NCI-H1930 (cell line): ENCODE results near the gene SPAG6.

Source experiments
- DNase-seq, 2 experiments: peaks; one replicate each; lab custom pipeline; 2025; lab: John Stamatoyannopoulos, UW

Gene SPAG6

DNA sequence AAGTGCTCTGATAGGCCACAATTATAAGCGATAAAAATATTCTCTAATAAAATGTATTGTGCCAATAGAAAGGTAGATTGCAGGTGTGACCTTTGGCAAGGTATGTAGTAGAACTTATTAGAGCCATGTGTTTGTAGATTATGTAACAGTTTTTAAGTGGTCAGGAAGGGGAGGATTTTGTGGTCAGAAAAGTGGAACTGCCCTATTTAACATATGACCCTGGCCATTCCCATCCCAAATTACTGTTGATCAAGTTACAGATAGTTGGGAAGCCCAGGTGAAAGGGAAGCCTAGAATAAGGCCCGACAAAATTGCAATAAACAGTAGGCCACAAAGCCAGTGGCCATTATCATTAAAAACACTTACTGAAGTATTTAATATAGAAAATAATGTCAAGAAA, 89.2 kb downstream of the SPAG6 start:
- no peak for DNase-seq

DNA sequence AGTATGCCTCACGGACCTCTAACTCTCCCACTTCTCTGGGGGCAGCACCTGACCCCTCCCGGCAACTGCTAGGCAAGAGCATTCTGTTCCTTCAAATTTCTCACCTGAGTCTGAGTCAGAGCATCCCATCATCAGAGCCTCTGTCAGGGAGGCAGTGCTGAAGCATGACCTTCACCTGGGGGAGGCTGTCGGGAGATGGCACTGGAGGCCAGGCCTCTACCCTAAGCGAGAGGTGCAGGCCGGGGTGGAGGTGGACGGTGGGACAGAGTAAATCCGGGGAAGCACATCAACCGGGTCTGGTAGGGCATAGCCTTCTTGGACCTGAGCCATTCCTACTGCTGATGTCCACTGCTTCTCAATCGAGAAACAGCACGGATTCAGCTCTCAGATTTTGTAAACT, 90.4 kb downstream of the SPAG6 start:
- DNase-seq: no peak

DNA sequence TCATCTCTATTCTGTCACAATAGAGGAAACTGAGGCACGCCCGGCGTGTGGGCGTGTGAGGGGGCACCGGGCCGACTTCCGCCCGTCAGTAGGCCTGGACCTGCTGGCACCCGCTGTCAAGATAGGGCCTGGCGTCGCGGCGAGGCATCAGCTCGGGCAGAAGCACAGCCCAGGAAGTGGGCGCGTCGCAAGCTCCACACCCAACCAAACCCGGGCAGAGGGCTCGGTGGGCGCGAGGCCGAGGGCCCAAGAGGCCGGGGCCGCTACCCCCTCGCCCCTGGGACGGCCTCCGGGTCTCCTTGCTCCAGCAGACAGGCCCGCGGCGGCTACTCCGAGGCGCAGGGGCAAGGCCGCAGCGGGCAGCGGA, 91.2 kb downstream of the SPAG6 start:
- no peak for DNase-seq

DNA sequence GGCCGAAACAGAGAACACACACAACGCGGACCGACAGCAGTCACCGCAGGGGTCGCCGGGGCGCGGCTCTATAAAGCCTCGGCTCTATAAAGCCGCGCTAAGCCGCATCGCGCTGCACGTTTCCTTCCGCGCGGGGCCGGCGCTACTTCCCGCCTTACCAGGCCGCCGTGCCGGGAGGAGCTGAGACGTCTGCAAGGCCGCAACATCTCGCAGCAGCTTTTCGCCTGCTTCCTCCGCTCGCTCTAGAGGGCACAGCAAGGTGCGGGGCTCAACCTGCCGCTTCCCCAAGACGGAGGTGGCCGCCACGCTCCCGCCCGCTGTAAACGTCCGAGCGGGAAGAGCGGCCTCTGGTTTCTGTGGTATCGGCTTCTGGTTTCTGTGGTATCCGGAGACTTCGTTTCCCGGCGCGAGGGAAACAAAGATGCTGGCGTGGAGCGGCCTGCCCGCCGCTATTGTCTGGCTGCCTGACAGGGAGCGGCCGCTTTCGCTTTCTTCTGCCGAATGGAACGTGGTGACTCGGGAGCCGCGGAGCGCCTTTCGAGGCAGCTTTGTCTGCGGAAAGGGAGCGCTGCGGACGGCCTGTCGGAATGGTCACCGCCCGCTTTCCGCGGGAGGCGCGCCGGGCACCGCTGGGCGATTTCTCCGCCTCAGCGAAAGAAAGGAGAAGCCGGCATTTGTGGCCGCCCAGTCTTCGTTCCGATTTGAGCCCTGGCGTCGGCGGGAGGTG, 91.8 kb downstream of the SPAG6 start:
- peak; percentile 11 to 55 for DNase-seq

DNA sequence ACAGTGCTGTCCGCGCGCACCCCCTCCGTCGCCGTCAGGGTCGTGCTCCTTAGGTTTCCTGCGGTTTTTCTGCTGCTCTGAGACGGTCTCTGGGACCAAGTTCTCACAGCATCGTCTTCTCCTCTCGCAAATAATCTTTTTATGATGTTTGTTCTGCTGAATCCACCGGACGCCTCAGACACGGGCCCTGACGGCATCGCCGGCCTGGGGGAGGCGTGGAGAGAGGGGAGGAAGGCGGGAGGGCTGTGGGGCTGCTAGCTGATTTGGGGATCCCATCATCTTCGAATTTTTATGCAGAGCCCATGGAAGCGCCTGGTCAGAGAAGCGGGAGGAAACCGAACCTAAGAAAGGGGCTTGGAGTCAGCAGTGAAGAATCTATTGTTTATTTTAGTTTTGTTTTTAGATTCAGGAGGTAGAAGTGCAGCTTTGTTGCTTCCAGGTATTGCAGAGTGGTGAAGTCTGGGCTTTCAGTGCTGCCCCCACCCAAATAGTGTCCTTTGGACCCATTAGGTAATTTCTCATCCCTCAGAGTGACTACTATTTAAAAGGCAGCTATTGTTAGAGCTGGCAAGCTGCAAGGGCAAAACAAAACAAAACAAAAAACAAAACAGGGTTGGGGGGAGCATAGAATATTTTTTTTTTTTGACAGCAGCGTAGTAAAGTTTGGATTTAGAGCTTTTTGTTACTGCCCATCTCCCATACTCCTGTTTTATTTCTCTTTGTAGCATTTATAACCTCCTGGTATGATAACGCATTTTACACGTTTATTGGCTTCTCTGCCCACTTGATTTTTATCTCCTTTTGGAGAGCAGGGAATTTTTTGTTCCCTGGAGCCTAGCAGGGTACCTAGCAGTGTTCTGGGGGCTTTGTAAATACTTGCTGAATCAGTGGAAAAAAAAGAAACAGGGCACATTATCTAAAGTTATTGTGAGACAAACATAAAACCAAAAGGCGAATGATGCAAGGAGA, 92.6 kb downstream of the SPAG6 start:
- no peak for DNase-seq

DNA sequence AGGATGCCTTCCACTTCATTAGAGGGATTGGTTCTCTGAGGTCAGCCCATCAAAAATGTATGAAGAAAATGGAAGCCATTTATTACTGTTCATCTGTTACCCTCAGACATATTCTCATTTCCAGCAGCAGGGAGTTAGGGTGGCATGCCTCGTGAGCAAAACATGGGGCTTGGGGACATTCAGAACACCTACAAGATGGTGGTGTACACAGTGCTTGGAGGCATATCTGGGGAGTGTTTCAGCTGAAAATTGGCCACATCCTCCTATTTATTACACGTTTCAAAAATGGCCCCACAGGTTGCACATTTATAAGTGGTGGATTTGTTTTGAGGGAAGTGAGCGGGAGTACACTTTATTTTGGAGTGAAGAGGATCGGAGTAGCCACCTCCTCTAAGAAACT, 93.4 kb downstream of the SPAG6 start:
- no peak for DNase-seq

DNA sequence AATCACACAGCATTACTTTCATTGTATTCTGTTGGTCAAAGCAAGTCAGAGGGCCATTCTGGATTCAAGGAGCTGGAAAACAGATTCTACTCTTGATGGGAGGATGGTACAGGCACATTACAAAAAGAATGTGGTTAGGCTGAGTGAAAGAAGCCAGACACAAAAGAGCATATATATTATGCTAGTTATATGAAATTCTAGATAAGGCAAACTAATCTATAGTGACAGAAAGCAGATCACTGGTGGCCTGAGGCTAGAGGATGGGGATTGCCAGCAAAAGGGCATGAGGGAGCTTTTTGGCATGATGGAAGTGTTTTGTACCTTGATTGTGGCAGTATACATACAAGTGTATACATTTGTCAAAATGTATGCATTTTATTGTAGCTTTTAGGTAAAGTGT, 96.8 kb downstream of the SPAG6 start:
- DNase-seq: no peak

DNA sequence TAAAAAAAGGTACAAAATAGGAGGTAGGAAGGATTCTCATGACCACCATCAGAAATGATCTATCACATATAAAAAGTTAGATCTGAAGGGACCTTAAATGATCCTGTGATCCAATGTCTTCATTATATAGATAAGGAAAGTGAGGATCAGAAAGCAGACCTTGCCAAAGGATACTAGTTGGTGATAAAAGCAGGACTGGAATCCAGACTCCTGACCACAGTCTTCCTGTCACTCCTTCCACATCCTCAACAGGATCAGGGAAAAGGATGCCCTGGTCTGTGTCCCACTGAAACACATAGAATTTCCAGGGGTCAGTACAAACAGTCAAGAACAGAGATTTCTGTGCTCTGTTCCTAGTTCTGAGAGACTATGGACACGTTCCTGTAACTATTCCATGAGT, 97.2 kb downstream of the SPAG6 start:
- DNase-seq: no peak

DNA sequence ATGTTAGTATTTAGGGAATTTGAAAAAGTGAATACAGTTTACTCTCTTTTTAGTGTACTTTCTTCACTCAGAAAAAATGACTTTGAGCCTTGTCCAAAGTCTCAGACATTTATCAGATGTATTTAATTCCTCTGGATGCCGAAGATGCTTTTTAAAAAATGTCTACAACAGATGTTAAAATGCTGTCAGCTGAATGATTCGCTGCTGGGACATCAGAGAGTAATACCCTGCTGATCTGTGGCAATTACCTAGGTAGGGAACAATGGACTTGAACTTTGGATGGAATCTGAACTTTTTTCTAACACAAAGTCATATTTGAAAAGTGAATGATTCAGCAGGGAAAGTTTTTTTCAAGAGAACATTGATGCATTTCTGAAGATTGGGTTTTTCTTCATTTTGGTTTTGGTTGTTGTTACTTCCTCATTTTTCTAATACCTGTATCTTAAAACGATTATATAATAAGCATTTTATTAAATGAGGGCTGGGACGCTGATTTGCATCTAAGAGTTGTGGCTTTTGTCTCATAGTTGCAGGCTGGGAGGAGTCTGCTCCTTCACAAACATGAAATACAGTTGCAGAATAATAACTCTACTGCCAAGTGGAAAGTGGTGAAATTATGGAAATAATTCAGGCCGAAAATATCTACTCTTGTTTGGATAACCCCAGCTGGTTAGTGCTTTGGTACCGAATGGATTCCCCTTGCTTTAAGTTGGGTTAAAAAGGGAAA, 98.0 kb downstream of the SPAG6 start:
- no peak for DNase-seq

DNA sequence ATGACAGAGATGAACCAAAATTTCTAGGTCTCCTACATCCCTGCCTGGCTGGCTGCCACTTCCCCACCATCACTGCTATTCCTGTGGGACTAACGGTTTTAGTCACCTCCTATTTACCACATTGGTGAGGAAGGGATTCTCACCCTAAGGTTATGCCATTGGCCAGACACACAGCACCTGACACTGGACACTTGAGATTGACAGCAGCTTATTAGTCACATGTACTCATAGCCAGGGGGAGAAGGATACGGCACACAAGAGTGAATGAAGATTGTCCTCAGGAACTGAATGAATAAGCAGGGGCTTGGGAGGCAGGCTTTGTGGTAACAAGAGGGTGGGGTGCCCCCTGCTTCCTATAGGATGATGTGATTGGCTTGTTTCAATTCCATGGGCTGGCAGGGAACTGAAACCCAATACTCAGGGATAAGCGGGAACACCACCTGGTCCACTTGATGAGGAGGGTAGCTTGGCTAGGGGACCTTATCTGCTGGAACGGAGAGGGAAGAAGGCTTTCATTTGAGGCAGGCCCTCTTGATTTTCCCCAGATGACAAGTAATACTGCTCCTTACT, 99.0 kb downstream of the SPAG6 start:
- no peak for DNase-seq

DNA sequence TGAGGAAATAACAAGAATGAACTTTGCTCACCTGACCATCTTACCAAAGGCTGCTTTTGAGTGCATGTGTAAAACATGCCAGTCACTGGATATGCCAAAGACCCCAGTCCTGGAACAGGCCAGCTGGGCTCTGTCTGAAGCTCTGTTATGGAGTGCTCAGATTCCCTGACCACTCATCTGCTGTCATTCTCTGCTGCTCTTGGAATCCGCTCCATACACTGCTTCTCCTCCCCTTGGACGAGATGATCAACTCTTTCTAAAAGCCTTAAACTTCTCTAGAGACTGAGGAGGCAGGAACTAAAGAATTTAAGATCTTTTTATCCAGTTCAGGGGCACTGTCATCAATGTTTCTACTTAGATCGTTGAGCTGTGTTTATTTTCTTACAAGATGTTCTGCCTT, 100.2 kb downstream of the SPAG6 start:
- DNase-seq: no peak

DNA sequence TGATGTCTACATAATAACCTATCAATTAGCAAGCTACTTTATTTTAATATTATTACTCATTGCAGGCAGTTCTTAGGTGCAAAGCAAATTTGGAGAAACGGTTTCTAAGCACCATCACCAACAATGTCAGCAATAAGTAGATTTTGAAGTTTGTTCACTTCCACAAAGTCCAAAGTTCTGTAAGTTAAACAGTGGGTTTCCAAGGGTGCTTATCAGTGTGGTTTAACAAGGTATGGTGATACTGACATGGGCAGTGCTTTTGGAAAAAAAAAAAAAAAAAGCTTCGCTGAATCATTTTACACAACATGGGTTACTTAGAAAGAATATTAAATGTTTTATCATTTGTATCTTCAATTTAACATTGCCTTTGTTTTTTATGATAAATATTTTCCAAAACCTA, 101.8 kb downstream of the SPAG6 start:
- no peak for DNase-seq

DNA sequence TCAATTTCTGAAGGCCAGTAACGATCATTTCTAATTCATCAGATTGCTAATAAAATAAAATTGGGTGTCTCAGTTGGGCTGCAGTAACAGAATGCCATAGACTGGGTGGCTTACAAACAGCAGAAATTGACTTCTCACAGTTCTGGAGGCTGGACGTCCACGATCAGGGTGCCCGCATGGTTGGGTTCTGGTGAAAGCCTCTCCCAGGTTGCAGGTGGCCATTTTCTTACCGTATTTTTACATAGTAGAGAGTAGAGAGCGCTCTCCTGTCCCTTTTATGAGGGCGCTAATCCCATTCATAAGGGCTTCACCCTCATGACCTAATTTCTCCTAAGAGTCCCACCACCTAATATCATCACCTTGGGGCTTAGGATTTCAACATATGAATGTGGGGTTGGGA, 106.0 kb downstream of the SPAG6 start:
- DNase-seq: no peak

DNA sequence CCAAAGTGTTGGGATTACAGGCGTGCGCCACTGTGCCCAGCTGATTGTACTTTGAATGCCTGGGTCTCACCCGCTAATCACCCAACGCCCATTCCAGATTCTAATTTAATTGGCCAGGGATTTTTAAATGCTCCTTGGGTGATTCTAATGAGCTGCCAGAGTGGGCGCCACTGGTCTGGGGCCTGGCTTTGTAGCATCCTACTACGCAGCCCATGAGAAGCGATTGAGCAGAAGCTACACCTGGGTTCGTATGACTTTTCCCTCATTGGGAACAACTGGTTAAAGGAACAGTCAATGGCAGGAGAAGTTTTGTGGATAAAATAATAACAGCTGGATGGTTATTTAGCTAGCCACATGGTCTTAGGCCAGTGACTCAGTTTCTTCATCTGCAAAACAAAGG, 108.0 kb downstream of the SPAG6 start:
- no peak for DNase-seq

DNA sequence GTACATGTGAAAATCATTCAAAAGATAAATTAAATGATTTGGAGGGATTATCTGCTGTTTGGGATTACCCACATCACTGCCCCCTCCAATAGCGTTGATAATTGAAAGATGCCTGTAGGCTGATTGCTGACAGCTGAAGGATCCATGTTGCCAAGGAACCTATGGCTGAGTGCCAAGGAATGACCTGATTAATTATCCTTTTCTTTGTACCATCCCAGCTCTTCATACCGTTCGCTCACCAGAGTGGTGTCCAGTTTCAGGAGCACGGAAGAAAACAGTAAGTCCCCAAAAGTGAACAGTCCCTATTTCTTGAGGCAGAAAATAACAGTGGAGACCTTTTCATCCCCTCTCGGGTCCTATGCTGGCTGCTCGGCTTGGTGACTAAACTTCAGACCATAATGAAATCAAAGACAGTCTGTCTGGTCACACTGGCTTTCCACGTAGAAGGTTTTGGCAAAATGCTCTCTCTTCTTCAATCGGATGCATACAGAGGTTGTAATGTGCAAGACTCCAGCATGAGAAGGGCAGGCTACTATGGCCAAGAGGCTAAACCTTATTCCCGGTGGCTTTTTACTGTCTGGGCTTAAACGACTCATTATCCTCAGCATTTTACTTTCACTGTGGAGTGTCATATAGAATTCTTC, 108.8 kb downstream of the SPAG6 start:
- peak in 1 of 2 experiments; percentile 3 for DNase-seq

DNA sequence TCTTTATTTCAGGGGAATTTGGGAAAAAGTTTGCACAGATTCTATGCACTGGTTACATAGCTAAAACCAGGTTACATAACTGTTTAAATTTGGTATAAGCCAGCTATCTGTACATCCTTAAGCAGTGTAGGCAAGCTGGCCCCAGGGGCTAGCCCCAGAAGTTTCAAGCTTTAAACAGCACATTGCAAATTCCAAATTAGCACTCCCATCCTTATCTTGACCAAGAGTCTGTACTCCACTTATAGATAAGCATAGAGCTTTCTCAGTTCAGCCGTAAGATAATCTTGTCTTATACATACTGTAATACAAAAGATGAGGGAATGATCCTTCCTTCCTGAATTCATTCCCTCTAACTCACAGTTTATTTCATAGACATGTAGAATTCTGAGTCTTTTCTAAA, 109.3 kb downstream of the SPAG6 start:
- no peak for DNase-seq

DNA sequence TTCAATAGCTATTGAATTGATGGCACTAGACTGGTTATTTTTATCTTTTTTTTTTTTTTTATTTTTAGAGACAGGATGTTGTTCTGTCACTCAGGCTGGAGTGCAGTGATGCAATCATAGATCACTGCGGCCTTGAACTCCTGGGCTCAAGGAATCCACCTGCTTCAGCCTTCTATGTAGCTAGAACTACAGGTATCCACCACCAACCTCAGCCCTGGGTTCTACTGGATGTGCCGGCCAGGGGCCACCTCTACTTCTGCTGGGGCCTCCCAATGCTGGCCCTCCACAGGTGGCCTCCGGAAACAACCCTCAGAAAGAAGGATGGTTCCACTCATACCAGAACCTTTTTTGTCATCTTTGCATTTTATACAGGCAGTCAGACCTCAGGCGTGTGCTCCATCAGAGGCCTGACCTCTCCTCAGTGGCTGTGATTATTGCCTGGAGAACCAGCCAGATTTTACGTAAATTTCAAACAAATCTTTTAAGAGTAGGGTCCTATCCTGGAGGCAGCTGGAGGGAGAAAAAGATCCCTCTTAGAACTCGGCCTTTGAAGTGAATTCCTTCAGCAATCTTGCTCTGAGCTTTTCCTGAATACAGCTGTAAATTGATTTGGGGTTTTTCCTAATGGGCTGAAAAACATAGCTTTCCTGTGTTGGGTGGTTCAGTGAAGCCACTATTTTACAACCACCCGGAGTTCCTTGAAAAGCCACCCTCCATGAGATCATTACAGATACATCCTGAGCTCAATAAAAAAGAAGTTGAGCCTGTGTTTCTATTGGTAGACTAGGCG, 110.0 kb downstream of the SPAG6 start:
- no peak for DNase-seq

DNA sequence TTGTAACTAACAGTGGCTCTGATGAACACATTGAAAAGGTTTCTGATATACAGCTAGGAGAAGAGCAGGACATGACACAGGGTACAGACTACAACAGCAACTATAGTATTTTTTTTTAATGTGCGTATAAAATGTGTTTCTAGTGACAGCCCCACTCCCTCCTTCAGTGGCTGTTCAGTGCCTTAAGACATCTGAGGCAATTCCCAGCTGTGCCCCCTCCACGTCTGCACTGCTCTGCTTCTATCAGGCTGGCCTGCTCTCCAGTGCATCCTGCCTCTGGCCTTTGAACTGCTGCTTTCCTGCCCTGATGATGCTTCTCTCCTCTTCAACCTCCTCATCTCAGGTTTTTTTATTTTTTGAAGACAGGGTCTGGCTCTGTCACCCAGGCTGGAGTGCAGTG, 111.2 kb downstream of the SPAG6 start:
- DNase-seq: no peak

DNA sequence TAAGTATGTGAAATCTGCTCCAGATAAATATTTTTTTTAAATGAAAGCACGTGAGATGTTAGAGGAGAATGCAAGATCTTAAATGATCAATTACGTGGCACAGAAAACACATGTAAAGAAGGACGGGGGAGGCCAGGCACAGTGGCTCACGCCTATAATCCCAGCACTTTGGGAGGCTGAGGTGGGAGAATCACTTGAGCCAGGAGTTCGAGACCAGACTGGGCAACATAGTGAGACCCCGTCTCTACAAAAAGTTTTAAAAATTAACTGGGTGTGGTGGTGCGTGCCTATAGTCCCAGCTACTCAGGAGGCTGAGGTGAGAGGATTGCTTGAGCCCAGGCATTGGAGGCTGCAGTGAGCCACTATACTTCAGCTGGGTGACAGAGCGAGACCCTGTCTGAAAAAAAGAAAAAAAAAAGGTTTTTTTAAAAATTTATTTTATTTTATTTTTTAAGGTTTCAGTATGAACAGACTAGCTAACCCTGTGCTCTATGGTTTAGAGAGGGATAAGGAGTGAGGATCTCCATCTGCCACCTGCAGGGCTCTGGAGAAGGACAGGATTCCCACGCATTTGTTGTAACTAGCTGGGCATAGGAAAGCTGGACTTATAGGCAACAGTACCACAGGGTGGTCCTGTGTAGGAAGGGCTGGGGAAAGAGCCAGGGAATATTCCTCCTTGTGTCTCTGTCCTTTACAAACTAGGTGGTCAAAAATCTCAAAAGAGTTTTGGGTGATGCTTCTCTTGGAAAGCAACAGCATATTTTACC, 113.2 kb downstream of the SPAG6 start:
- DNase-seq: no peak

DNA sequence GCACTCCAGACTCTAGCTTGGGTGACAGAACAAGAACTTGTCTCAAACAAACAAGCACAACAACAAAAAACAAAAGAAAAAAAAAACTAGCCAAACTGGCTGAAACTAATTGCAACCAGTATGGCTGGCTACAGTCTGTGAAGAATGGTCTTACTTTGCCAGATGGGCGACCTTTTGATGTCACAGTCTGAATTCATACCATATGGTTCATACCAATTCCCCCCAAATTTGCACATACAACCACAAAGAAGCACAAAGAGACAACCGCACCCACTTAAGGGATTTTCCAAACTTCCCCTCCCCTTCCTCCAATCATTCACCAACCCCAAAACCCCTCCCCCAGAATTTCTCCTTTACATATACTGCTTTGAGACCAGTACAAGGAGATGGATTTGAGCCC, 114.2 kb downstream of the SPAG6 start:
- no peak for DNase-seq
